ENCODE data around the gene PADI4. TPM values are rescaled to one million over a fixed set of nuclear protein-coding genes. Genes with fewer than 3 reads are reported as not detected.

PADI4 gene
- total and polyA plus RNA-seq, 2 experiments from 2014 or later: 0.45 to 0.52 TPM

DNA sequence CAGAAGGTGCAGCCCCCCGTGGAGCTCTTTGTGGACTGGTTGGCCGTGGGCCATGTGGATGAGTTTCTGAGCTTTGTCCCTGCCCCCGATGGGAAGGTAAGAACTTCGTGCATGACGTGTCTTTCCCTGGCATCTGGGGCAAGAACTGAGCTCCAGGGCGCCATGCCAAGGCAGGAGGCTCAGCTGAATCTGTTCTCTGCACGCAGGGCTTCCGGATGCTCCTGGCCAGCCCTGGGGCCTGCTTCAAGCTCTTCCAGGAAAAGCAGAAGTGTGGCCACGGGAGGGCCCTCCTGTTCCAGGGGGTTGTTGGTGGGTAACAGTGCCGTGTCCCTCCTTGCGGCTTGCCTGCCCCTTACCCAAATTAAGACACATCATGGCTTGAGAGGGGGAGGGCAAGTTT is 31.4 kb upstream of the PADI4 start:
- Histone ChIP-seq H3K36me3 (ENCODE audit: insufficient read depth) (no peaks in the 10 kb centered on the region), H4K20me1 (replicated peaks; ENCODE audit: insufficient read depth) (no peaks in the 10 kb centered on the region; the same call in 1 of the 2 replicates), H3K27ac (ENCODE audit: low read depth) (no peak overlapping the region), H3K4me3 (no peak overlapping the region), H3K79me2 (replicated peaks; ENCODE audit: insufficient read depth) (no peaks in the 10 kb centered on the region), H2AFZ (no peak overlapping the region), H3K27me3 (ENCODE audit: insufficient read depth) (no peaks in the 10 kb centered on the region), H3F3A (replicated peaks; ENCODE audit: low read depth) (no peaks in the 10 kb centered on the region), H3K4me1 (ENCODE audit: insufficient read depth) (no peaks in the 10 kb centered on the region), H3K9me2 (ENCODE audit: insufficient read depth) (no peaks in the 10 kb centered on the region), H3K4me2 (no peak overlapping the region)
- H3K27me3 Mint-ChIP-seq (ENCODE audit: insufficient read depth, low read depth, poor library complexity): peaks cover 5% of the 10 kb centered on the region
- H3K27ac Mint-ChIP-seq: no peak overlapping the region
- no peaks in the 10 kb centered on the region for H3K4me1 Mint-ChIP-seq
- no peaks in the 10 kb centered on the region for H3K36me3 Mint-ChIP-seq (ENCODE audit: low read depth)
- DNase-seq (ENCODE audit: low spot score): no peak
- H3K4me3 Mint-ChIP-seq: no peak overlapping the region
- TF ChIP-seq, protein P1, sequence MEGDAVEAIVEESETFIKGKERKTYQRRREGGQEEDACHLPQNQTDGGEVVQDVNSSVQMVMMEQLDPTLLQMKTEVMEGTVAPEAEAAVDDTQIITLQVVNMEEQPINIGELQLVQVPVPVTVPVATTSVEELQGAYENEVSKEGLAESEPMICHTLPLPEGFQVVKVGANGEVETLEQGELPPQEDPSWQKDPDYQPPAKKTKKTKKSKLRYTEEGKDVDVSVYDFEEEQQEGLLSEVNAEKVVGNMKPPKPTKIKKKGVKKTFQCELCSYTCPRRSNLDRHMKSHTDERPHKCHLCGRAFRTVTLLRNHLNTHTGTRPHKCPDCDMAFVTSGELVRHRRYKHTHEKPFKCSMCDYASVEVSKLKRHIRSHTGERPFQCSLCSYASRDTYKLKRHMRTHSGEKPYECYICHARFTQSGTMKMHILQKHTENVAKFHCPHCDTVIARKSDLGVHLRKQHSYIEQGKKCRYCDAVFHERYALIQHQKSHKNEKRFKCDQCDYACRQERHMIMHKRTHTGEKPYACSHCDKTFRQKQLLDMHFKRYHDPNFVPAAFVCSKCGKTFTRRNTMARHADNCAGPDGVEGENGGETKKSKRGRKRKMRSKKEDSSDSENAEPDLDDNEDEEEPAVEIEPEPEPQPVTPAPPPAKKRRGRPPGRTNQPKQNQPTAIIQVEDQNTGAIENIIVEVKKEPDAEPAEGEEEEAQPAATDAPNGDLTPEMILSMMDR (conservative IDR thresholded peaks at IDR 0.05; ENCODE audit: low read depth in 2 of 2): peak in 1 of 2 experiments; percentile 32; a peak in 1 of 4 replicates
- TF ChIP-seq POLR2AphosphoS5 (IDR thresholded peaks at IDR 0.05; ENCODE audit: low read depth): no peak
- no peaks in the 10 kb centered on the region; the same call in 2 of the 3 replicates for H3K9me3 Mint-ChIP-seq
- ATAC-seq: no peak; the same call in 2 of the 3 replicates

DNA sequence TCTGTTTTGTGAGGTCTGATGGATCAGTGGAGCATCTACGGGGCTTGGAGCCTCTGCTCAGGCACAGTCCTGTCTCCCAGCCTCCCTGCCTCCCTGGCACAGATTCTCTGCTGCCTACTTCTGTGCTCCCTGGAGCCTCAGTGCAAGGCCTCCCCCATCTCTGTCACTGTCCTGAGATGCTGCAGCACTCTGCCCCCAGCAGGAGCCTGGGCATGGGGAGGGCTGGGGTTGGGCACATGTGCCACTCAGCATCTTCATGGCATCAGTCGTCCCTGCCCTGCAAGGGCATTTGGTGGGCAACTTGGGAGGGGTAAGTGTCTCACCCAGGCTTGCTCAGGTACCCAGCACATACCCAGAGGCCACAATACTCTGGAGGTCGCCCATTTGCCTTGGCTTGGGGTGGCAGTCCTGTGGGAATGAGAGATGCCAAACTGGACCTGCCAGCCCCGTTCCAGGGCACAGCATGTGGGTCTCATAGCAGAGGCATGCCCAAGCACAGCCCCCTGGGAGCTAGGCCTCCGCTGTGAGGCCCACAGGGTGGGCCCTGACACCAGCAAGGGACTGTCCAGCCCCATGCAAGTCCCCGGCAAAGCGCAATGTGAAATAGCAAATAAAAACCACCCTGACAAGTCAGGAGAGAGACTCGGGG is 30.4 kb upstream of the PADI4 start:
- Histone ChIP-seq H3K79me2 (replicated peaks; ENCODE audit: insufficient read depth) (no peaks in the 10 kb centered on the region), H3K27ac (ENCODE audit: low read depth) (no peak overlapping the region), H3F3A (replicated peaks; ENCODE audit: low read depth) (no peaks in the 10 kb centered on the region), H2AFZ (no peak overlapping the region), H3K4me2 (no peak overlapping the region), H3K4me1 (ENCODE audit: insufficient read depth) (no peaks in the 10 kb centered on the region), H3K4me3 (no peak overlapping the region), H3K36me3 (ENCODE audit: insufficient read depth) (no peaks in the 10 kb centered on the region), H3K27me3 (ENCODE audit: insufficient read depth) (no peaks in the 10 kb centered on the region), H4K20me1 (replicated peaks; ENCODE audit: insufficient read depth) (no peaks in the 10 kb centered on the region; the same call in 1 of the 2 replicates), H3K9me2 (ENCODE audit: insufficient read depth) (no peaks in the 10 kb centered on the region)
- H3K36me3 Mint-ChIP-seq (ENCODE audit: low read depth): no peaks in the 10 kb centered on the region
- no peak for ATAC-seq
- no peaks in the 10 kb centered on the region for H3K9me3 Mint-ChIP-seq
- H3K27me3 Mint-ChIP-seq (ENCODE audit: insufficient read depth, low read depth, poor library complexity): peaks cover 8% of the 10 kb centered on the region
- H3K4me1 Mint-ChIP-seq: no peaks in the 10 kb centered on the region
- H3K4me3 Mint-ChIP-seq: no peak overlapping the region
- no peak for TF ChIP-seq EZH2phosphoT487 (IDR thresholded peaks at IDR 0.05; ENCODE audit: unreplicated experiment)
- no peak for TF ChIP-seq ZNF331 (CRISPR knock-in tag; IDR thresholded peaks at IDR 0.05; ENCODE audit: low read depth)
- TF ChIP-seq CREB1 (CRISPR knock-in tag; IDR thresholded peaks at IDR 0.05; ENCODE audit: low read depth): no peak
- TF ChIP-seq EZH2 (IDR thresholded peaks at IDR 0.05; ENCODE audit: low read depth, unreplicated experiment): no peak
- no peak for TF ChIP-seq POLR2AphosphoS5 (IDR thresholded peaks at IDR 0.05; ENCODE audit: low read depth)
- TF ChIP-seq, protein P2, sequence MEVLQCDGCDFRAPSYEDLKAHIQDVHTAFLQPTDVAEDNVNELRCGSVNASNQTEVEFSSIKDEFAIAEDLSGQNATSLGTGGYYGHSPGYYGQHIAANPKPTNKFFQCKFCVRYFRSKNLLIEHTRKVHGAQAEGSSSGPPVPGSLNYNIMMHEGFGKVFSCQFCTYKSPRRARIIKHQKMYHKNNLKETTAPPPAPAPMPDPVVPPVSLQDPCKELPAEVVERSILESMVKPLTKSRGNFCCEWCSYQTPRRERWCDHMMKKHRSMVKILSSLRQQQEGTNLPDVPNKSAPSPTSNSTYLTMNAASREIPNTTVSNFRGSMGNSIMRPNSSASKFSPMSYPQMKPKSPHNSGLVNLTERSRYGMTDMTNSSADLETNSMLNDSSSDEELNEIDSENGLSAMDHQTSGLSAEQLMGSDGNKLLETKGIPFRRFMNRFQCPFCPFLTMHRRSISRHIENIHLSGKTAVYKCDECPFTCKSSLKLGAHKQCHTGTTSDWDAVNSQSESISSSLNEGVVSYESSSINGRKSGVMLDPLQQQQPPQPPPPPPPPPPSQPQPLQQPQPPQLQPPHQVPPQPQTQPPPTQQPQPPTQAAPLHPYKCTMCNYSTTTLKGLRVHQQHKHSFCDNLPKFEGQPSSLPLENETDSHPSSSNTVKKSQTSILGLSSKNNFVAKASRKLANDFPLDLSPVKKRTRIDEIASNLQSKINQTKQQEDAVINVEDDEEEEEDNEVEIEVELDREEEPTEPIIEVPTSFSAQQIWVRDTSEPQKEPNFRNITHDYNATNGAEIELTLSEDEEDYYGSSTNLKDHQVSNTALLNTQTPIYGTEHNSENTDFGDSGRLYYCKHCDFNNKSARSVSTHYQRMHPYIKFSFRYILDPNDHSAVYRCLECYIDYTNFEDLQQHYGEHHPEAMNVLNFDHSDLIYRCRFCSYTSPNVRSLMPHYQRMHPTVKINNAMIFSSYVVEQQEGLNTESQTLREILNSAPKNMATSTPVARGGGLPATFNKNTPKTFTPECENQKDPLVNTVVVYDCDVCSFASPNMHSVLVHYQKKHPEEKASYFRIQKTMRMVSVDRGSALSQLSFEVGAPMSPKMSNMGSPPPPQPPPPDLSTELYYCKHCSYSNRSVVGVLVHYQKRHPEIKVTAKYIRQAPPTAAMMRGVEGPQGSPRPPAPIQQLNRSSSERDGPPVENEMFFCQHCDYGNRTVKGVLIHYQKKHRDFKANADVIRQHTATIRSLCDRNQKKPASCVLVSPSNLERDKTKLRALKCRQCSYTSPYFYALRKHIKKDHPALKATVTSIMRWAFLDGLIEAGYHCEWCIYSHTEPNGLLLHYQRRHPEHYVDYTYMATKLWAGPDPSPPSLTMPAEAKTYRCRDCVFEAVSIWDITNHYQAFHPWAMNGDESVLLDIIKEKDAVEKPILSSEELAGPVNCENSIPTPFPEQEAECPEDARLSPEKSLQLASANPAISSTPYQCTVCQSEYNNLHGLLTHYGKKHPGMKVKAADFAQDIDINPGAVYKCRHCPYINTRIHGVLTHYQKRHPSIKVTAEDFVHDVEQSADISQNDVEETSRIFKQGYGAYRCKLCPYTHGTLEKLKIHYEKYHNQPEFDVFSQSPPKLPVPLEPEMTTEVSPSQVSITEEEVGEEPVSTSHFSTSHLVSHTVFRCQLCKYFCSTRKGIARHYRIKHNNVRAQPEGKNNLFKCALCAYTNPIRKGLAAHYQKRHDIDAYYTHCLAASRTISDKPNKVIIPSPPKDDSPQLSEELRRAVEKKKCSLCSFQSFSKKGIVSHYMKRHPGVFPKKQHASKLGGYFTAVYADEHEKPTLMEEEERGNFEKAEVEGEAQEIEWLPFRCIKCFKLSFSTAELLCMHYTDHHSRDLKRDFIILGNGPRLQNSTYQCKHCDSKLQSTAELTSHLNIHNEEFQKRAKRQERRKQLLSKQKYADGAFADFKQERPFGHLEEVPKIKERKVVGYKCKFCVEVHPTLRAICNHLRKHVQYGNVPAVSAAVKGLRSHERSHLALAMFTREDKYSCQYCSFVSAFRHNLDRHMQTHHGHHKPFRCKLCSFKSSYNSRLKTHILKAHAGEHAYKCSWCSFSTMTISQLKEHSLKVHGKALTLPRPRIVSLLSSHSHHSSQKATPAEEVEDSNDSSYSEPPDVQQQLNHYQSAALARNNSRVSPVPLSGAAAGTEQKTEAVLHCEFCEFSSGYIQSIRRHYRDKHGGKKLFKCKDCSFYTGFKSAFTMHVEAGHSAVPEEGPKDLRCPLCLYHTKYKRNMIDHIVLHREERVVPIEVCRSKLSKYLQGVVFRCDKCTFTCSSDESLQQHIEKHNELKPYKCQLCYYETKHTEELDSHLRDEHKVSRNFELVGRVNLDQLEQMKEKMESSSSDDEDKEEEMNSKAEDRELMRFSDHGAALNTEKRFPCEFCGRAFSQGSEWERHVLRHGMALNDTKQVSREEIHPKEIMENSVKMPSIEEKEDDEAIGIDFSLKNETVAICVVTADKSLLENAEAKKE (CRISPR knock-in tag; IDR thresholded peaks at IDR 0.05): no peak
- TF ChIP-seq ZNF114 (CRISPR knock-in tag; IDR thresholded peaks at IDR 0.05): no peak
- TF ChIP-seq, protein P1 (conservative IDR thresholded peaks at IDR 0.05; ENCODE audit: low read depth in 2 of 2): no peak
- TF ChIP-seq STAT1 (IDR thresholded peaks at IDR 0.05; ENCODE audit: unreplicated experiment): no peak
- no peak for TF ChIP-seq NANOG (IDR thresholded peaks at IDR 0.05; ENCODE audit: borderline replicate concordance)
- no peak for TF ChIP-seq JUNB (IDR thresholded peaks at IDR 0.05; ENCODE audit: unreplicated experiment)
- DNase-seq (ENCODE audit: low spot score): no peak
- no peak overlapping the region for H3K27ac Mint-ChIP-seq

Measured in GM23338 (cell line).